Cardiac fibroblast (primary cell): ENCODE measurements around the gene TAF1C.

Source experiments
- DNase-seq, 2 donors: peaks; one replicate each; pipeline versions ENCODE4 v3.0.0 to v3.0.0-alpha.2; 2010; ENCODE audit warnings: low read depth in 2 of 2
- H3K4me3 ChIP-seq, 2 donors: replicated peaks in 1 of 2; 1 replicate in 1 of 2; 2 replicates in 1 of 2; pipeline ENCODE4 v1.5.1; 2011; ENCODE audit warnings: low read depth in 2 of 2, low read length in 2 of 2, mild to moderate bottlenecking in 2 of 2, moderate library complexity in 1 of 2
- TF ChIP-seq, protein P1 (sequence below): IDR thresholded peaks from one replicate; pipeline ENCODE4 v1.5.1; 2011; ENCODE audit warnings: low read depth, mild to moderate bottlenecking, low read length, inconsistent platforms

Gene TAF1C

DNA sequence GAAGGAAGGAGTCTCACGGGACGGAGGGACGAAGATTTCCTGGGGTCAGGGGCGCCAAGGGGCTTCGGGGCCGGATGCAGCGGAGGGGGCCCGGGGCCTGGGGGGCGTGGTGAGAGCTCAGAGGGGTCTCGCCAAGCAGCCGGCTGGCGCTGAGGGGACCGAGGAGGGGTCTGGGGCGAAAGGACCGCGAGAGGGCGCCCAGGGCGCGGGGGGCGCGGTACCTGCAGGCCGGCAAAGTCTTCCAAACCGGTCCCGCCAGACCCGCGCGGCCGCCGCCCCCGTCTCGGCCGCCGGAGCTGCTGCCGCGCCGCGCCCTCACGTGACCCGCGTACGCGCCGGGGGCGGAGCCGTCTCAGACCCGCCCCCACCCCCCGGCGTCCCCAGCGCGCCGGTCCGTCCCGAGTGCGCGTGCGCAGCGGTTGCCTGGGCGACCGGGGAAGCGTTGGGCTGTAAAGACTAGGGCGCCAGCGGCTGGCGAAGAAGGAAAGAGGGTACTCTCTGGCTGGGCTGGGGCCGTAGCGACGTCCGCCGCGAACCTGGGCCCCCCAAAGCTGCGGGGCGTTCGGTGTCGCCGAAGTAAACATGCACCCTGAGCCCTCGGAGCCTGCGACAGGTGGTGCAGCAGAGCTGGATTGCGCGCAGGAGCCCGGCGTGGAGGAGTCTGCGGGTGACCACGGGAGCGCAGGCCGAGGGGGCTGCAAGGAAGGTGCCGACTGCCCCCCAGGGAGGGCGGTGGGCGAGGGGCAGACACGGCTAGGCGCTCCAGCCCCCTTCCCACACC lies 41.8 kb downstream of the TAF1C start, which contains the start of the genes DNAAF1 and HSDL1:
Gene DNAAF1 (plus strand): TSS at position 450 of the 781 bp plus-strand sequence. CDS start 133 bp downstream, at position 583.
Gene HSDL1 (minus strand): TSS at position 319 of the 781 bp plus-strand sequence. CDS start 13,856 bp downstream, outside the sequence.
- DNase-seq, result peak; percentile 81 to 88
- peak within 1 kb of the TSS; percentile 89 to 91 for H3K4me3 ChIP-seq
- TF ChIP-seq, protein P1, sequence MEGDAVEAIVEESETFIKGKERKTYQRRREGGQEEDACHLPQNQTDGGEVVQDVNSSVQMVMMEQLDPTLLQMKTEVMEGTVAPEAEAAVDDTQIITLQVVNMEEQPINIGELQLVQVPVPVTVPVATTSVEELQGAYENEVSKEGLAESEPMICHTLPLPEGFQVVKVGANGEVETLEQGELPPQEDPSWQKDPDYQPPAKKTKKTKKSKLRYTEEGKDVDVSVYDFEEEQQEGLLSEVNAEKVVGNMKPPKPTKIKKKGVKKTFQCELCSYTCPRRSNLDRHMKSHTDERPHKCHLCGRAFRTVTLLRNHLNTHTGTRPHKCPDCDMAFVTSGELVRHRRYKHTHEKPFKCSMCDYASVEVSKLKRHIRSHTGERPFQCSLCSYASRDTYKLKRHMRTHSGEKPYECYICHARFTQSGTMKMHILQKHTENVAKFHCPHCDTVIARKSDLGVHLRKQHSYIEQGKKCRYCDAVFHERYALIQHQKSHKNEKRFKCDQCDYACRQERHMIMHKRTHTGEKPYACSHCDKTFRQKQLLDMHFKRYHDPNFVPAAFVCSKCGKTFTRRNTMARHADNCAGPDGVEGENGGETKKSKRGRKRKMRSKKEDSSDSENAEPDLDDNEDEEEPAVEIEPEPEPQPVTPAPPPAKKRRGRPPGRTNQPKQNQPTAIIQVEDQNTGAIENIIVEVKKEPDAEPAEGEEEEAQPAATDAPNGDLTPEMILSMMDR, result no peak

- peak overlapping the region; percentile 89 to 91 for H3K4me3 ChIP-seq
- DNase-seq, result peak; percentile 18 to 20
- TF ChIP-seq, protein P1, result peak; percentile 7
These were observed 42.5 kb downstream of the TAF1C start for GRCh38 chr16:84144209-84144858.

DNA sequence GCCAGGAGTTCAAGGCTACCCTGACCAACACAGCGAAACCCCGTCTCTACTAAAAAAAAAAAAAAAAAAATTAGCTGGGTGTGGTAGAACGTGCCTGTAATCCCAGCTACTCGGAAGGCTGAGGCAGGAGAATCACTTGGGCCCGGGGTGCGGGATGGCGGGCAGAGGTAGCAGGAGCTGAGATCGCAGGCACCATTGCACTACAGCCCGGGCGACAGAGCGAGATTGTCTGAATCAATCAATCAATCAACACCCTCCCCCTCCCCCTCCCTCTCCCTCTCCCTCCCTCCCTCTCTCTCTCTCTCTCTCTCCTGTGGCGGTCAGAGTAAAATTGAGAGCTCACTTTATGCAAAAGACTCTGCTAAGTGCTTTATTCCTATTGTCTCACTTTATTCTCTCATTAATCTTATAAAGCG lies 43.1 kb downstream of the TAF1C start:
- peak overlapping the region; percentile 89 to 91 for H3K4me3 ChIP-seq
- DNase-seq, result peak in 1 of 2 donors; percentile 11
- TF ChIP-seq, protein P1, result no peak

- no peak for DNase-seq
- TF ChIP-seq, protein P1, result no peak
- H3K4me3 ChIP-seq, result no peak overlapping the region
These were observed 43.8 kb downstream of the TAF1C start for GRCh38 chr16:84143081-84143480.

GRCh38 chr16:84141143-84141670 lies 45.6 kb downstream of the TAF1C start:
- no peak for DNase-seq
- H3K4me3 ChIP-seq, result no peak overlapping the region
- TF ChIP-seq, protein P1, result no peak

DNA sequence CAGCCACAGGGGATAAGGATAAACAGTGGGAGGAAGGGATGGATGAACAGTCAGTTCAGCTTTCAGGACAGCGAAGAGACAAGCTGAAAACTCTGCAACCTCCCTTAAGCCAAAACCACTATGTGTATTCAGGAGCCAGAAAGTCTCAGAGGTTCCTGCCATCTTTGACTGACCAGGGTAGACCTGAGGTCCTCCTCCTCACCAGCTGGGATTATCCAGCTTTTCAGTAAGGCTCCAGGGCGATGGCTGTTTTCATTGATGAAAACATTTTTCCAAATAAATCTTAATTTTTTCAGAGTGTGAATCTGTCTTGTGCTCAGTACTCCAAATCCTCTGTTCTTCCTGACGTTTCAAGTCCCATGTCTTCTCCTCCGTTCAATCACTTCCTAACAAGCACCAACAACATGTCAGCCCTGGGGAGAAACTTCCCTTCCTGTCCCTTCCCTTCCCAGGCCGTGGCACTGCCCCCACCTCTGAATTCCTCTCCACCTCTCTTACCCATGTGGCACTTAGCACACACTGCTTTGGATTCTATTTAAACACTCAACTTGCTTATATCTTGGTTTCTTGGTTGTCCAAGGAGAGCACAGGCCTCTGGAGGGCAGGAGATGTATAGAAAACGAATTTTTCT lies 47.1 kb downstream of the TAF1C start:
- TF ChIP-seq, protein P1, result no peak
- DNase-seq, result no peak
- no peak overlapping the region for H3K4me3 ChIP-seq
